HG03521 (cell line): ENCODE measurements around the gene SMAD3.

Experiments used
- ATAC-seq: cut with Tn5 transposase; IDR thresholded peaks from one replicate; pipeline ENCODE4 v1.9.1; 2021; ENCODE audit warnings: mild to moderate bottlenecking, moderate library complexity; ENCODE audit not compliant: unreplicated experiment

The SMAD3 gene

DNA sequence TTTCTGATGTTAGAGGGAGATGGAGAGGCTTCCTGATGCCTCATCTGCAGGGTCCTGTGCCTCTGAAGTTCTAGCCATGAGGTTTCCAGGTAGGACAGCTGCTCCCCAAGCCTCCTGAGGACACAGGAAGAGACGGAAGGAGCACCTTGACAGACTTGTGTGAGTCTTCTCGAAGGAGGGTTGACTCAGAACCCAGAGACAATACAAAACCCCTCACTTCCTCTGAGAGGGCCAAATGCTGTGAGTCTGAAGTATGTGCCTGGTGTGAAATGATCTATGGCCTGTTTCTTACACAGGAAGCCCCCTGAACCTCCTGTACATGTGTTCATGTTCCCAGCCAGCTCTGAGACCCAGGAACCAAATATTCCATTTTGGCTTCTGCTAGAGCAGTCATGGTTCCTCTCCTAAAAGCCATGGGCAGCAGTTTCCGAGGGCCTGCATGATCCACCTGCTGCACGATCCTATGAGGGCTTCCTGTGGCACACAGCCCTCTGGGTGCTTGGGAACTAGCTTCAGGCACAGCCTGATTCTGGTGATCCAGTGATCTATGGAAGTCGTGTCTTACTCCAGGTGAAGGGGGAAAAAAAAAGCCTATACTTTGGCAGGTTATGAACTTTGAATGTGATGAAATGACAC is 126.9 kb downstream of the SMAD3 start:
- ATAC-seq: no peak

DNA sequence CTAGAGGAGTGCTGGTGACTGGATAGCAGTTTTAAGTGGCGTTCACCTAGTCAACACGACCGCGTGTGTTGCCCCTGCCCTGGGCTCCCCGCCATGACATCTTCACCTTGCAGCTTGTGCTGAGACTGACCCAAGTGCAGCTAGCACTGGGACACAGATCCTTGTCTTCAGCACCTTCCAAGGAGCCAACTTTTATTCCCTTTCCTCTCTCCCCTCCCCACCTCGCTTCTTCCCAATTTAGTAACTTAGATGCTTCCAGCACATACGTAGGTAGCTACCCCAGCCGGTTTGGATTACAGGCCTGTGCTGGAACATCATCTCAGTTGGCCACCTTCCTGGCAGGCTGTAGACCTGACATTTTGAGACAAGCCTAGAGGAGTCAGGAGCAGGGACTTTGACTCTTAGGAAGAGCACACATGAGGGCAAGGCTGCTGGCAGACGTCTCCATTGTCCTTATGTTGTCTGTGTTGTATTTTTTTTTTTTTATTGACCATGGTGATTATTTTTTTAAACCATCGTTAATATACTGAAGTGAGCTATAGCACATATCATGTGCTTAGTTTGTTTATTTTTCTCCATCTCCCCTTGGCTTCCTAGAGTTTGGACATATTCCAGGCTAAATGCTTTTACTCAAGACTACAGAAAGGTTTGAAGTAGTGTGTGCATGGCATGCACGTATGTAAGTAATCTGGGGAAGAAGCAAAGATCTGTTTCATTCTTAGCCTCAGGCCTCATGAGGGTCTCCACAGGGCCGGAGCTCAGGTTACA is 128.0 kb downstream of the SMAD3 start:
- ATAC-seq: no peak

DNA sequence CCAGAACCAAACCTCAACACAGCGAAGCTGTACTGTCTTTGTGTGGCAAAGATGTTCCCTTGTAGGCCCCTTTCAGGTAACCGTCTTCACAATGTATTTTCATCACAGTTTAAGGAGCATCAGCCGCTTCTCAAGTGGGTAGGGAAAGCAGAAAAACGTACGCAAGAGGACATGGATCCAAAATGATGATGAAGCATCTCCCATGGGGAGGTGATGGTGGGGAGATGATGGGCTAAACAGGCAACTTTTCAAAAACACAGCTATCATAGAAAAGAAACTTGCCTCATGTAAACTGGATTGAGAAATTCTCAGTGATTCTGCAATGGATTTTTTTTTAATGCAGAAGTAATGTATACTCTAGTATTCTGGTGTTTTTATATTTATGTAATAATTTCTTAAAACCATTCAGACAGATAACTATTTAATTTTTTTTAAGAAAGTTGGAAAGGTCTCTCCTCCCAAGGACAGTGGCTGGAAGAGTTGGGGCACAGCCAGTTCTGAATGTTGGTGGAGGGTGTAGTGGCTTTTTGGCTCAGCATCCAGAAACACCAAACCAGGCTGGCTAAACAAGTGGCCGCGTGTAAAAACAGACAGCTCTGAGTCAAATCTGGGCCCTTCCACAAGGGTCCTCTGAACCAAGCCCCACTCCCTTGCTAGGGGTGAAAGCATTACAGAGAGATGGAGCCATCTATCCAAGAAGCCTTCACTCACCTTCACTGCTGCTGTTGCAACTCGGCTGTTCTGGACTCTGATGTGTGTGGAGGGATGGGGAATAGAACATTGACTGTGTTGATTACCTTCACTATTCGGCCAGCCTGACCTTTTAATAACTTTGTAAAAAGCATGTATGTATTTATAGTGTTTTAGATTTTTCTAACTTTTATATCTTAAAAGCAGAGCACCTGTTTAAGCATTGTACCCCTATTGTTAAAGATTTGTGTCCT is 129.0 kb downstream of the SMAD3 start:
- ATAC-seq: no peak

DNA sequence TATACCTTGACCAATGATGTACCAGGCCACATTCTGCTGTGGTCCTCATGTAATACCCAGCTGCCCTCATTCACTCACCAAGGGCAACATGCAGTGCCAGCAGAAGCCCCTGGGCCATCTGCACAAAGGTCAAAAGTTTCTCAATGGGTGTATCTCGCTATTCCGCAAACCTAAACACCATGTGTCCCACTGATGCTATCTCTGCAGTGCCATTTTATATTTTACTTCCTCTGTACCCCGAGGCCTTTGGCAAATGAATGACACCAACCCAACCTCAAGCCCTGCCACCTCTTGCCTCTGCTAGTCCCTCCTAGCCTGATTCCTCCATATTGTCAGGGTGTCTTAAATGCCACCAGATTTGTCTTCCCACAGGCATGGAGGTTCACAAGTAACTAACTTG is 129.9 kb downstream of the SMAD3 start:
- ATAC-seq: no peak

DNA sequence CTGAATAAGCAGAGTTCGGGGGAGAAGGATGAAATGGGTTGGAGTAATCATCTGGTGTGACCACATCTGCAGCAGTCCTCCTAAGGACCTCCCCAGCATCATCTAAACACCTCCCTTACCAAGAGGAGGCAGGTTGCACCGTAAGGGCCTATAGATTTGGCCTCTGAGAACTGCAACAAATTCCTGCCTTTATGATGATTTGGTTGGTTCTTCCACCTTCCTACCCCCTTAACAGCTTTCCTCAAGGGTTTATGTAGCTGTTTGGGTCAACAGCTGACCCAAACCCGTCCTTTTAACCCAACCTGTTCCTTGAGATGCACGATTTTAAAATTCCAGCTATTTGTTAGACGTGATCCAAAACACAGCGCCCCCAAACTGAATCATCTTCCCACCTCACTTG is 130.8 kb downstream of the SMAD3 start:
- no peak for ATAC-seq

DNA sequence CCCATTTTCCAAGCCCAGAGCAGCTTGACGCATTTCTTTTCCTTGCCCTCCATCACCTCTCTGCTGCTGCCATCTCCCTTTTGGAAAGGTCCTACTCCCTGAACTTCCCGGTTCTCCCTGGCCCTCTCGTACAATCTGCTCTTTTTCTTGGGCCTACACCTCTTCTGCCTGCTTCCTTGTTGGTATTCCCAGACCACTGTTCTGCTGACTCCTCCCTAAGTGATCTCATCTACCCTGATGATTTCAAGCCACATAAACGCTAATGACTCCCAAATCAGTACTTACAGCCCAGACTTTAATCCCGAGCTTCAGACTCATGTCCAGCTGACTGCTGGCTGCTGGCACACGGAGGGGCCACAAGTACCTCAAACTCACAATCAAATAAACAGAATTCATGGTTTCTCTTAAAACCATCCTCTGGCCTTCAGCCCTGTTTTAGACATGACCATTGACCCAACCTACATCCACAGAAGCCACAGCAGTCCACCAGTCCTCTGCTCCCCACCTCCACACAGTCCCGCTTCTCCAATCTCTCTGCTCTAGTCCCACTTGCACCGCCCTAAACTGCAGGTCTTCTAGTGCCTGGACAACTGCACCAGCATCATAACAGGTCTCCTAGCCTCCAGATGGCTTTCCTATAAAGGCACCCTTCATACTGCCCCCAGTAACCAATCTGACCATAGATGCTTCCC is 131.4 kb downstream of the SMAD3 start:
- no peak for ATAC-seq

DNA sequence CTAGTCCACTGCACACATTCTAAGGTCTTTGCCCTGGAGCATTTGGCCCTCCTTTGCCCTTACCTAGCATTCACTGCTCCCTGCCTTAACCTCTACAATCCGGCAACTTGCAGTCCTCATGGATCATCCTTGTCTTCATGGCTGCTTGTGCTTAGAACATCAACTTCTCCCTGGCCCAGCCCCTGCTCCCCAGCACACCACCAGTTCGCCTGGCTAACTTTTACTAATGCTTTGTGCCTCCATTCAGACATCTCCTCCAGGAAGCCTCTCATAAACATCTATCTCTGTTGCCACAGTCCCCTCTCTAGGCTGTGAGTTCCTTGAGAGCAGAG is 131.9 kb downstream of the SMAD3 start:
- ATAC-seq: no peak

DNA sequence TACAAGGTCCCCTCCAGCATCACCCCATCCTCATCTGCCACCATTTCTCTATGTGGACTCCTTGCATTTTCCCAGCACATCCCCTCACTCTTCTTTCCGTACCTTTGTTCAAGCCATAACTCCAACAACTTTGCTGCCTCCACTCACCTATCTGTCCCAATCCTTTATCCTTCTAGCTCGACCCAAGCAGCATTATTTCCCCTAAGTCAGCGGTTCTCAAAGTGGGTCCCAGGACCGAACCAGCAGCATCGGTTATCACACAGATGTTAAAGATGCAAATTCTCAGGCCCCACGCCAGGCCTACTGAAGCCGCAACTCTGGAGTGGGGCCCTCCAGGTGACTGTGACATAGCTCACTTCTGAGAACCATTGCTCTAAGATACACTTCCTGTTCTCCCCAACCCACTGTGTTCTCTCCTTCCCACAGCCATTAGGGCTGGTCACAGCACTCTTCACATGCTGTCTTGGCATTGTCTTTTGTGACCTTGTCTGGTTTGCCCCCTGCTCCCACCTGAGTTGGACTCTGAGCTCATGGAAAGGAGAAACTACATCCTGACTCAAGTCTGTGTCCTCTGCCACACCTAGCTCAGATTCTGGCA is 132.9 kb downstream of the SMAD3 start:
- ATAC-seq: no peak

DNA sequence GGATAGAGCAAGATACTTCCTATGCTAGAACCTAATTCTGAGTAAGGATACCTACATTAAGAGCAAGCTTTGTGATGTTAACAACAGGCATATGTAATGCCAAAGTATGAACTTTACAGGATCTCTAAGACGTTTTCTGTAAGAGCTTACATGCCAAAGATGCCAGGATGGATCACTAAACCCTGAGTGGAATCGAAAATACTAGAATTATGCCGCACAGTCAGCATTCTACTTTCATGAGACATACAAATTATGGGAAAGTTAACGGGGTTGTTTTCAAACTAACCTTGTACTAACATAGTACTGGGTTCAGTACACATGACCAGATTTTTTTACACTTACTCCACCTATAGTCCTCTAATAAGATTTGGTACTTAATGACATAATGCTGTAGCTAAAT is 134.0 kb downstream of the SMAD3 start:
- no peak for ATAC-seq

DNA sequence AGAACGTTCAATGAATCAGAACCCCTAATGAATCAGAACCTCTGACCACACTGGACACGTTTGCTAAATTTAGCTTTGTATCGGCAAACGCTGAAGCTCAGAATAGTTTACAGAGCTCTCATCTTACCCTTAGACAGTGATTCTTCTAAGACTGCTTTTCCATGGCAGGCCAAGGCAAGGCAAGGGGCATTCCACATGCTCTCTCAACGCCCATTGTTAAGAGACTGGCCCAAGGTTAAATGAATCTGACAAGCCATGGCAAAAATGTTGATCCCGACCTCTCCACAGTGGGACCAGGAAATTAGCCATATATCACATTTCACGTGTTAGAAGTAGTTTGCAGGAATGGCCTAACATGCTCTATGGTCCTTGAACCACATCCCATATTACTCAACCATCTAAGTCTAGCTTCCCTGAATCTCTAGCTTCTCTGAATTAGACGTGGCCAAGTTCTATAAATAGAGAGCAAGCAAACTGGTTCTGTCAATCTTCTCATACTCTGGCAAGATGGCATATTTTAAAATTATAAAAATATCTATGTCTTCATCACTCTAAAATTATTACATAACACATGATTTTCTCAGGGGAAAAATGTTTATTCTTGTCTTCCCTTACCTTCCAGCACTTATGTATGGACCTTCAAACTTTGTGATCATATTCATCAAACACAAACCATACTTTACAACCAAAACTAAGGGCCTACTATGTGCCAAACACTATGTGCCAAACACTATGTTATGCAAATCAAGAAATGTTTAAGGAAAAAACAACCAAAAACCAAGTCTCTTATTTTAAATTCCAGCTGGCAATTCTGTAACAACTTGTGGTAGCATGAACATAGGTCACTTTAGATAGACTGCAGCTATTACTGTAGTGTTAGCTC is 134.7 kb downstream of the SMAD3 start:
- ATAC-seq: no peak

DNA sequence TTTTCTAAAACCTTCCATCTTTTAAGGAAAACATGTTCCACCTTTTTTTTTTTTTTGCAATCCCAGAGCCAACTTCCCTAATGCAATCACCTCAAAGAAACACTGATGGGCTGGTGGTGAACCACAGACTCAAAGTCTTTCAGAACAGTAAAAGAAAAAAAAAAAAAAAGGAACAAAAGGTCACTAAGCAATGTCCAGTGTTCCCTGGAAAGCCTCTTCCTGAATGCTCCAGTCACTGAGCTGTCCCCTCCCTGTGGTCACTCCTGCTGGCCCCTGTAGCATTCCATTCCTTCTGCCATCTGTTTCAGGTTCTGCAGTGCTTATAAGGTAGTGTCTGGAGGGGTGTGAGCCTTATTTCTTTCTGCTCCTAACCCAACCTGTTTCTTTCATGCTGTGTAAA is 135.7 kb downstream of the SMAD3 start:
- no peak for ATAC-seq

DNA sequence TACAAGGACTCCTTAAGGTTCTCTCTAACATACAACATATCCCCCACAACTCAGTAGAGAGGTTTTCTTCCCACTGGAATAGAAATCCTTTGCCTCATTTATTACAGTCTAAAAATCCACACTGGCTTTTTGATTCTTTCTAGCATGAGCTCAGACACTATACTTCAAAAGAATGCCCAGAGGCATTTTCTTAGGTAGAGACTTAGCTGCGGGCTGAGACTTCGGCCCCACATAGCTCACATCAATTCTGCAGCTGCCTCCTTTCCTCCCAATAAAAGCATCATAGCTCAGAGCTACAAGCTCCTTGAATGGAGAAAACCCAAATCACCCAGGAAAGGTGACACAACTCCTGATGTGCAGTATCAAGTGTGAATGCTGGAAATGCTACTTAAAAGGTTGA is 136.7 kb downstream of the SMAD3 start:
- no peak for ATAC-seq

DNA sequence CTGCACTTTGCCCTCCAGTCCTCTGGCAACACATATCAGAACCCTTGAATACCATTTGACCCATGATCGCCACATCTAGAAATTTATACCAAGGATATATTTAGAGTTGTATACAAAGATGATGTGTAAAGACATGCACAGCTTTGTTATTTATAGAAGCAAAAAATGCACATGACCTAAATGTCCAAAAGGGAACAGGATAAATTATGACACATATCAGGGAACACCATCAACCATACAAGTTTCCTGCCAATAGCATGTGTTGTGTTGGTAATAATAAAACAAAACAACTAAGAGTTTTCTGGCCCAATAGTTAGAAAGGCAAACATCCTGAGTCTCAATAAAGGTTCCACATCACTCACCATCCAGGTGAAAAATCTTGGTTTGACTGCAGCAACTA is 137.6 kb downstream of the SMAD3 start:
- ATAC-seq: no peak

DNA sequence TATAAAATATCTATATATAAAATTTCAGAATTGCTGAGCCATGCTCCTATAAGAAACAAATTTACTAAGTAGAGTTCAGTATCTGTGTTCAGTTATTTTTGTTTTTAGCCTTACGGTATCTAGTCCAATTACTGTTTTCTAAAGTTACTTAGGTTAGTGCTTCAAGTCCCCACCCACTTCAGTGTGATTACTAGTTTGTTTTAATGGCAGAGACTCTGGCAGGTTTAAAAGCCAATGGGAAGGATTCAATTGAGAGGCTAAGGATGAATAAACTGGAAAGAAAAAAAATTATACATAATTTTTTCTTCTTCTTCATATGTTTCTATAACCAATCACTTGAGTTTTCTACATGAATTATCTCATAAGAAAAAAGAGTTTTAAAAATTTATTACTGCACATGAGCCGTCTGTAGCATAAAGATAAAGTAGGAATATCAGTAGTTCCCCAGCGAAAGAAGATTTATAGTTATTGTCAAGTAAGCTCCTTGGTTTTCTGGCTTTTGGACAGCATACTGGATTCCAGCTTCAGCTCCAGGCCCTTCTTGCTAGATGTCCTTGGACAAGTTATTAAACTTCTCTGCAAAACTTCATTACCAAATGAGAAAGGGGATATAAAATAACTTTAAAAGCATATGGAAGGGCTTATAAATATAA is 142.3 kb downstream of the SMAD3 start:
- ATAC-seq: no peak

DNA sequence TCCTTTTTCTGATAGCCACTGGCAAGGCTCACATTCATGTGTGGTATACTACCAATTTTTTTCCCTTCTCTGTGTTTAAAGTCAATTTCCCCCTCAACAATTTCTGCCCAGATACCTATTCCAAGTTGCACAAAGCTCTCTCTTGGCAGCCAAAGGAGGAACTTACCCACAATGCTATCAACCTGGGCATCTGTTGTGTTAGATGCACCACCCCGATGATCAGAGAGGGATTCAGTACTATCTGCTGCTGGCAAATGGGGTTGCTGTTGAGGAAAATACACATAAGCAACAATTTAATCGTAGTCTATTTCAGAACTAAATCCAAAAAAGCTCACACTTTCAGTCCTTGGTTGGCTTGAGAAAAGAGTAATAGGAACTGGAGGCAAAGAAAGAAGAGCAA is 143.0 kb downstream of the SMAD3 start:
- no peak for ATAC-seq

DNA sequence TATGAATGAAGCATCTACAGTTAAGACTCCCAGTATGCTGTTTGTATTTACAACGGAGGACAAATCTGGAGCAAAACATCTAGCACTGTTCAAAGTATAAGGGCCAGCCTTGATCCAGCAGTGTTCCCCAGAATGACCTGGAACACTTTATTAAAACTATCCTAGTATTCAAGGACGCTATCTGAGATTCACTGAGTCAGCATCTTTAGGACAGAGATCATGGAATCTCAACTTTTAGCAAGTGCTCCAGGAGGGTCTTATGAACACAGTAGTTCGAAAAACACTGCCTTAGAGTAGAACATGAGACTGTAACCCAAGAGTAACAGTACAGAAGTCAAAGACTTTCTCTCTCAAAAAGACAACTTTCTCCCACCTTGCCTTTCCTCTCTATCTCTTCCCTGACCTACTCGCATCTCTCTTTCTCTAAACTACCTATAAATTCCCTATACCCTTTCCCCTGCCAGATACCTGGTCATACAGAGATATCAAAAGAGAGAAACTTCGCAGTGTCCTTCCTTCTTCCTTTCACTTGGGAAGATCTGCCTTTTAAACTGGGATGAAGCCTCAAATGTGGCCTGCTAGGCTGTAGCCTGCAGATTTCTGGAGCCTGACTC is 145.3 kb downstream of the SMAD3 start:
- ATAC-seq: no peak

DNA sequence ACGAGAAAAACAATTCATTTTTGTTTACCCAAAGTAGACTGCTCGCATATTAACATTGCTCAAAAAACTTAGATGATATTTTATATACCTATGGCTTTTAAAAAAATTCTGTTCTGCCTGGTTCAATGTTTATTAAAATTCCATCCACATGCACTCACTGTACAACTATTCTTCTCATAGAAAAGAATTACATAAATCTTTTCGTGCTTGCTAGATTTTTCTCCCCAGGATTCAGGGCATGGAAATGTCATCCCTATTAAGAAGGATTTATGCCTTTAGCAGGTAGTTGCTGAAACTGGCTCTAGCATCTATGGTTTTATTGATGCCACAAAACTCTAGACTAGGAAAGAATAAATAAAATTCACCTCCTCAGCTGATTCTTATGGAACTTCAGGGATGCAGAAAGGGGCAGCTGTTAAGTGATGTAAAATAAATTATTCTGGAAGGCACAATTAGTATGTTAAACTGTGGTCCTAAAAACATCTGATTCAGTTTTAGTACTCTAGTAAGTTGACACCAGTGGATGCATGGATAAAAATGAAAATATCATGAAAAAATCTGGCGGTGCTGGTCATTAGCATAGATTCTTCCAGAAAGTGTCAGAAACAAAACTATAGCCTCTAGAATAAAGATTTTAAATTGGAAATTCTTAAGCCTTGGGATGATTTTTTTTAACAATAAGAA is 147.4 kb downstream of the SMAD3 start:
- no peak for ATAC-seq

DNA sequence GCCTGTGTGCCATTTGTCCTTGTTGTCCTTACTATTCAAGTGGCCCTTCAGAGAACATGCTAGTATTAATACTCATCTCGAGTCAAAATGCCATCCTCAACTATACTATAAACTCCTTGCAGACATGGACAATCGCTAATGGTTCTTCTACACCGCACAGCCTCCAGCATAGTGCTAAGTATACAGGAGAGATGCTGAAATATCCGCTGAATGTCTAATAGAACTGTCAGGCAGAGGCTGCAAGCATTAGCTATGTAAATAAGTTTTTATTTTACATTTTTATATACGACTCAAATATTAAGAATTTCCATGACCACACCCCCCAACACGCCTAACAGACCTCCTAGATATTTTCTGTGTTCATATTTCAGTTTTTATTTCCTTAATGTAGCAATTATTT is 149.7 kb downstream of the SMAD3 start:
- ATAC-seq: no peak
